Measurements from ENCODE around the gene SMAD2.

The SMAD2 gene

GRCh38 chr18:47895565-47896250 lies 34.8 kb downstream of the SMAD2 start:
- DNase-seq (ENCODE audit: low read depth), result no peak

DNA sequence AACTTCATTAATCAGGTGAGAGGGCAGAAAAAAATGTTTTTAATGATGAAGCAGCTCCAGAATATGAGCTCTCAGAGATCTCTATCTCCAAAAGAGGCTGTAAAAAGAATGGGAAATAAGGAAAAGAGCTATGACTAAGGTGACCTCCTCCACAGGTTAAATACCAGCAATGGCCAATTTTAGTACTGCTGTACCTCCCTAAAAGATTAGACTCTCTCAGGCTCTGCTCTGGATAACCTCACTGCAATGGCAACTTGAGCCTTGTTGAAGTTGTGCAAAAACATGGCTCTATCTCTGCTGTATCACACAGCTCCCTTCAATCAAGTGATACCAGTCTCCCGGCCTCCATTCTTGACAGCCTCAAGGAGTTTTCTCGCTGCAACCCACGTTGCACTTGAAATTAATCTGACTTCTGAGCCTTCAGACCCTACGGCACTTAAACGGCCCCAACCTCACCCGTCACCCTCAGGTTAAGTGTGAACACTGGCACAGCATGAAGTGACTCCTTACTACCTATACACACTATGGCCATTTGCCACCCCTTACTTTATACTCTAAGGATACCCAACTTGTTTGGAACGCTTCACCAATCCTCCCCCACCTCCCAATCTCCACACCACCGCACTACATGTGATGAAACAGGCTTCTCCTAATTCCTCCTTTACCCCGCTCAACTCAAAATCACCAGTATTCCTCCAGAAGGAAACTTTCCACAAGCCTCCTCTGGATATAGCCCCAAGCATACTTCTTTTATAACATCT lies 36.3 kb downstream of the SMAD2 start:
- DNase-seq (ENCODE audit: low read depth), result no peak

DNA sequence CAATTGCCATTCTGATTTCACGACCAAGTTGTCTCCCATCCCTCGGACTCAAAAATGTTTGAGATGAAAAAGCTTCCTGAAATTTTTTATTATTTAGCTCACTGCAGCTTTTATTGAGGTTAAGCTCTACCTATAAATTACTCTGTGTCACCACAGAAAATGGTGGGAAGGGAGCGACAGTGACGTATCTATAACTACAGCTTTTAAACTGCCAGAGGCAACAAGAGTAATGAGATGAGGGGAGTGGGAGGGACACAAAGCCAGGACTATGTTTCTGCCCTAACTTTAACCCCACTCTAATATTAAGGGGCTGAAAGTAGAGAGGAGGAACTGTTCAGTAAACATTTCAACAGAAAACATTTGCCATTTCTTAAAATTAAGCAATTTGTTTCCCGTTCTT lies 37.4 kb downstream of the SMAD2 start:
- no peak for DNase-seq (ENCODE audit: low read depth)

DNA sequence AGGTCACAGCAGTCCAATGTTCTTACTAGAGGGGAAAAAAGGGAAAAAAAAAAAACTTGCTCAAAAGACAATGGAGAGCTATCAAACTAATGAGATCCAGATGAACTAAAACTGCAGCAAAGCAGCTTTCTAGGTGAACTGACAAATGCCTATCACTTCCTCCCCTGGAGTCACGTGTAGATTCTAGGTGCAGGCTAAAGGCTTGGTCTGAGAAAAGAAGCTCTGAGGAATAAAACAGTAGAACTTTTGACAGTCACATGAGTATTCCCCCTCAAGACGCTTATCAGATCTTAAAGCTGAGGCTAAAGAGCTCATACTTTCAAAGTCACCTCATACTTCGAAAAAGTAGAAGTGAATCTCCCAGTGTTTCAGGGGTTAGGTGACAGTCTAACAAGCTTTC lies 42.3 kb downstream of the SMAD2 start:
- no peak for DNase-seq (ENCODE audit: low read depth)

DNA sequence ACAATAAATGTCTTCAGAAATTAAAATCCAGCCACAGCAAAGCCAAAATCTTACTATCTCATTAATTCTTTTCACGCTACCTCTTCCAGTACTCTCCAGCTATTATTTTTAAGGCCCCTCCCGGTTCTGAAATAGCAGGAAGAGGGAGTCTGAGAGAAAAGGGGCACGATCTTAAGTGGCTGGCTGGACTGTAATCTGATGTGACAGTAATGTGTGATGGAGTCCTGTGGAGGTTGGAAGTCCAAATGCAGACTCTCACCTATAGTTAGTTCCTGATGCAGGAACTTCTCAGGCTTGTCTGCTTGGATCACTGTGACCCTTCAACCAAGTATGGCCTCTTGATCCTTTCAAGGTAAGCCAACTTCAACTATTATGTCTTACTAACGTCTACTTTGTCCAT lies 43.2 kb downstream of the SMAD2 start:
- no peak for DNase-seq (ENCODE audit: low read depth)

DNA sequence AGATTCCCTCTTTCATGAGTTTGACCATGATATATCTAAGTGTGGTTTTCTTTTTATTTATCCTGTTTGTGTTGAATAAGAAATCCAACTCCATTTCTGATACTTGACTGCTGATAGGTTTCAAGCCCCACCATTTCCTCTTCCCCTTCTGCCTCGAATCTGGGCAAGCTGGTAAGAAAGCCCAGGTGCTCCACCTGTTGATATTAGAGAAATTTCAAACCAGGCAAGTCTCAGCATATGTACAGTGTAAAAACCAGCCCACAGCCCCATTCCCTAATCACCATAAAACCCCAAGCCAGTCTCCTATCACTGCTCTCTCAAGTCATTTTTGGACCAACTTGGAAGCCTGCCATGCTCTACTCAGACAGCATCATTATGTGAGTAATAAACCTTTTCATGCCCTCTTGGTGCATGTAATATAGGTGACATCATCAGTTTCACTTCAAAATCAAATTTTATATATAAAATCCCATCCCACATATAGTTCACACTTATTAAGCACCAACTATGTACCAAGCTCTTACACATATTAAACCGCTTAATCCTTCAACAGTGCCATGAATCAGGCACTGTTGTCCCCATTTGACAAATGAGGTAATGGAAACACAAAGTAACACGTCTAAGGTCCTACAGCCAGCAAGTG lies 46.6 kb downstream of the SMAD2 start:
- DNase-seq (ENCODE audit: low read depth), result no peak

GRCh38 chr18:47882641-47883040 lies 47.8 kb downstream of the SMAD2 start:
- DNase-seq (ENCODE audit: low read depth), result no peak

- no peak for DNase-seq (ENCODE audit: low read depth)
Measured at GRCh38 chr18:47881752-47882455, 48.6 kb downstream of the SMAD2 start.

- no peak for DNase-seq (ENCODE audit: low read depth)
Measured at GRCh38 chr18:47881042-47881441, 49.4 kb downstream of the SMAD2 start.

GRCh38 chr18:47877892-47878291 lies 52.6 kb downstream of the SMAD2 start:
- no peak for DNase-seq (ENCODE audit: low read depth)

DNA sequence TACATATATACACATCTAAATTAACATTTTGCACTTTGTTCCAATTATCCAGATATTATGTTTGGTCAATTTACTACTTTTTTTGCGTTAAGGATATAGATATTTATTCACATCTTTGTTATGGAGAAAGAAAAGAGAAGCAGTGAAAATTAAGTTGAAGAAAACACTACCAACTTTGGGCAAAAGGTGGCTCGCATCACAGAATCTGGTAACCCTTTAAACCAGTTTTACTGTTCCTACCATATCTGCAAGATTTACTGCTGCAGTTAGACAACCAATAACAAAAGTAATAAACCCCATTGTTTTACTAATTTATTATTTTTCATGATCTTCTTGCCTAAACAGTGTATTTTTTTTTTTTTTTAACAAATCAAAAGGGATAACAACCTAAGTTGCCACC lies 53.6 kb downstream of the SMAD2 start:
- DNase-seq (ENCODE audit: low read depth), result no peak

- no peak for DNase-seq (ENCODE audit: low read depth)
Measured at GRCh38 chr18:47873625-47874024, 56.8 kb downstream of the SMAD2 start.

- no peak for DNase-seq (ENCODE audit: low read depth)
Measured at GRCh38 chr18:47872426-47872825, 58.0 kb downstream of the SMAD2 start.

GRCh38 chr18:47871288-47871687 lies 59.2 kb downstream of the SMAD2 start:
- no peak for DNase-seq (ENCODE audit: low read depth)

- no peak for DNase-seq (ENCODE audit: low read depth)
Measured at GRCh38 chr18:47870605-47871004, 59.9 kb downstream of the SMAD2 start.

DNA sequence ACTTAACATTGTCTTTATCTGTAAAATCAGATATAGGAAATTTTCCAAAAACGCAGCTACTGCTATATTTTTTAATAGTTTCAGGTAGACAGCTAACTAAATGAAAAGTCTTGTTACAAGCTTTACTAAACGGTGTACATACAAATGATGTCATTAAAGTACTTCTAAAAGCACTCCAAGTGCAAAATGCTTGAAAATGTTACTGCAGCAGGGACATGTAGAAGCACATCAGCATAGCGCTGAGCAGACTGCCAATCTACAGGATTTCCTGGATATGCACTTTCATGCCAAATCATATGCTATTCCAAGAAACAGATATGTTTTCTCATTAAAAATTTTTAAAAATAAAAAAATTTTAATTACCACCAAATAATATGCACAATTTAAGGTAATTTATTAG lies 61.7 kb downstream of the SMAD2 start:
- no peak for DNase-seq (ENCODE audit: low read depth)

GRCh38 chr18:47865183-47865582 lies 65.3 kb downstream of the SMAD2 start:
- no peak for DNase-seq (ENCODE audit: low read depth)

DNA sequence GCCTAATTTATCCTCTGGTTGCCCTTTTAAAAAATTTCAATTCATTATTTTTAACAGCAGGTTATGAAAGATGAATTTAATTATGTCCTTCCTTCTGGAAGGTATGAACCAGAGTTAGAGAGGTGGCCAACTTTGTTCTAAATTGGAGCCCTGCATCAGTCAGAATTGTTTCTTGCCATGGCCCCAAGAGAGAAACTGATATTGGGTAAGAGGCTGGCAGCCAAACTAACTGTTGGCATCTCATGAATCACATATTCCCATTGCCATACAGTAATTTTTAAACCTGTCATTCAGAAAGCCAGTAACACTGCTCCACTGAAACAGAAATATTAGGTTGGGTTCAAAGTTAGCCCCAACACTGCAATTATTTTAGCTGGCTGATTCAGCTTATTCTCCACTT lies 67.4 kb downstream of the SMAD2 start:
- DNase-seq (ENCODE audit: low read depth), result no peak

GRCh38 chr18:47858607-47859006 lies 71.9 kb downstream of the SMAD2 start:
- no peak for DNase-seq (ENCODE audit: low read depth)

GRCh38 chr18:47847635-47848034 lies 82.8 kb downstream of the SMAD2 start:
- no peak for DNase-seq (ENCODE audit: low read depth)

DNA sequence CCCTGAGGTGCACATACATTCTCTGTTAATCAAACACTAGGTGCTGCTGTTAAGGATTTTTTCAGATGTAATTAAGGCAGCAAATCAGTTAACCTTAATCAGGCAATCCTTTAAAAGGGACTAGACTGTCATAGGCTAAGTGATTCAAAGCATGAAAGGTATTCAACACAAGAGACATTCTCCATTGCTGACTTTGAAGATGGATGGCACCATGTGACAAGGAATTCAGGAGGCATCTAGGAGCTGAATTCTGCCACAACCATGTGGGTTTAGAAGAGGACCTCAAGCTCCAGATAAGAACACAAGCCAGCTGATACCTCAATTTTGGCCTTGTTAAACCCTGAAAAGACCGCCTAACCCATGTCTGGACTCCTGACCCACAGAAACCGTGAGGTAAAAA lies 84.0 kb downstream of the SMAD2 start:
- no peak for DNase-seq (ENCODE audit: low read depth)

GRCh38 chr18:47844828-47845498 lies 85.5 kb downstream of the SMAD2 start:
- no peak for DNase-seq (ENCODE audit: low read depth)
